Anterior cingulate cortex (tissue), 58 donors: ENCODE results near the gene ANO10.
"Not testable (repeated sequence)": the region's sequence is repeated elsewhere in the genome, so short reads cannot be mapped to it uniquely, and the experiment has no call there.

Experiments
- DNase-seq, 58 donors: peaks; one replicate each; lab custom pipeline; 2025; lab: John Stamatoyannopoulos, UW

Gene ANO10

GRCh38 chr3:43632269-43632733 is 10.5 kb upstream of the ANO10 start:
- DNase-seq: peak in 9 of 58 donors; percentile 2 to 60 (median 13)

GRCh38 chr3:43629741-43630140 is 7.9 kb upstream of the ANO10 start:
- no peak for DNase-seq

DNA sequence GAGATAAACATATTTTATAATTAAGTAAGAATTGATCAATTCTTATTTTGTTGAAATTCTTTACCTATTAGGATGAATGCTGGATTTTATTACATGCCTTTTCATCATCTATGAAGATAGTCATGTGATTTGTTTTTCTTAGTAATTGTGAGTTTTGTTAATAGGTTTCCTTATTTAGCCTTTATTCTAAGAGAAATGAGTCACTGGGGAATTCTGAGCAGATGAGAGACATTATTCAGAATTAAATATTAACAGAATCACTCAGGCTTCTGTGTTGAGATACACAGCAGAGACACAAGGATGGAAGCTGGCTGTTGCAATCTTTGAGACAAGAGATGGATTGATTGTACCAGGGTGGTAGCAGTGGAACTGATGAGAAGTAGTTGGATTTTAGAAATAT is 7.4 kb upstream of the ANO10 start:
- DNase-seq: no peak

DNA sequence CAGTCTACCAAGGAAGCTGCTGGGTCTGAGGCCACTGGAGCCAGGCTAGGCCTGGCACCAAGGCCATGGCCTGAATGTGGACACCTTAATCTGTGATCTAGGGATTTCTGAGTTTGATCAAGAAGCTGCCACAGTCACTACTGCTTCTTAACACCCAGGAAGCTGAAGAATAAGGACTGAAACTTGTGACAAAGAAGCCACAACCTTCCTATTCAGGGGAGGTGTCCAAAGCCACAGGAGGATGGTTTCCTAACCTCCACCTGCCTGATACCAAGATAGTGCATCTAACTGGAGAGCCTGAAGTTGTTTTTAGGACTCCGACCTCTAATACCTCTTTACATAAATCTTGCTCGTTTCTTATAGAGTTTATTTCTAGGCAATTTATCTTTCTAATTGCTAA is 5.5 kb upstream of the ANO10 start:
- no peak for DNase-seq

- DNase-seq: no peak
These were observed 3.0 kb upstream of the ANO10 start for GRCh38 chr3:43624619-43625305.

- peak in 26 of 58 donors; percentile 6 to 62 (median 40) for DNase-seq
These were observed 768 bp downstream of the ANO10 start for GRCh38 chr3:43620831-43621655.

DNA sequence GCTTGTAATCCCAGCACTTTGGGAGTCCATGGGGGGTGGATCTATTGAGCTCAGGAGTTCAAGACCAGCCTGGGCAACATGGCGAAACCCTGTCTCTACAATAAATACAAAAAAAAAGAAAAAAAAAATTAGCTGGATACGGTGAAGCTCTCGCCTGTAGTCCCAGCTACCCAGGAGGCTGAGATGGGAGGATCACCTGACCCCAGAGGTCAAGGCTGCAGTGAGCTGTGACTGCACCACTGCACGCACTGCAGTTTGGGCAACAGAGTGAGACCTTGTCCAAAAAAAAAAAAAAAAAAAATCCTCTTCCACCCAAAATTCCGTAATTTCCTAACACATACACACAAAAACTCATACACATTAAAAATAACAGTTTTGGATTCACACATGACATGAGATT is 2.2 kb downstream of the ANO10 start:
- DNase-seq: no peak

DNA sequence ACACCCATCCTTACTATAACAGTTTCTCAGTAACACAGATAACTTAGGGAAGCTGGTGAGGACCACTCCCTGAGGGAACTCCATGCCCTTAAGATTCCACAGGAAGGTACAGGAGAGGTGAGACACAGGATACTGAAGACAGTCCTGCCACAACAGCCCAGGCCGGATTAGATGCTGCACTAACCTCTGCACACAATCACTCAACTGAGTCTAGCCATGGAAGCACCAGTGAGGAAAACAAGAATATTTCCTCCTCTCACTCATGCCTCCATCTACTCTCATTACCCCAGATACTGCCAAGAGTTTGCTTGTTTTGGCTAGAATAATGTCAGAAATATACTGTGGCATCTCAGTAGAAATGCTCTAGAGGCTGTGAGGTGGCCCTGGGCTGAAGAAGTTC is 3.7 kb downstream of the ANO10 start:
- no peak for DNase-seq

DNA sequence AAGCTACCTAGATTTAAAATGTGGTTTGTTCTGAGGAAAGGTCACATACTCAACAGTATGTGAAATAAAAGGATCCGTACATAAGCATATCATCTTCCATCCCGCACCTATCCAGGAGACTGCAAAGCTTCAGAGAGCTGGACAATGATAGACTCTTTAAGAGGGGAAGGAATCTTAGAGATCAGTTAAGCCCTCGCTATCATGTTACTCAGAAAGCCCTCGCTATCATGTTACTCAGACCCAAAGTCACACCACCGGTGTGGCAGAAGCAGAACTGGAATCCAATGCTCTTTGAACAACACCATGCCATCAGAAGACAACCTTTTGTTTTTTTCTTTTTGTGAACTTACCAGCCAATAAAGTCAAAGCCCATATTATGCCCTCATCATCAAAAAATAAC is 5.8 kb downstream of the ANO10 start:
- DNase-seq: no peak

DNA sequence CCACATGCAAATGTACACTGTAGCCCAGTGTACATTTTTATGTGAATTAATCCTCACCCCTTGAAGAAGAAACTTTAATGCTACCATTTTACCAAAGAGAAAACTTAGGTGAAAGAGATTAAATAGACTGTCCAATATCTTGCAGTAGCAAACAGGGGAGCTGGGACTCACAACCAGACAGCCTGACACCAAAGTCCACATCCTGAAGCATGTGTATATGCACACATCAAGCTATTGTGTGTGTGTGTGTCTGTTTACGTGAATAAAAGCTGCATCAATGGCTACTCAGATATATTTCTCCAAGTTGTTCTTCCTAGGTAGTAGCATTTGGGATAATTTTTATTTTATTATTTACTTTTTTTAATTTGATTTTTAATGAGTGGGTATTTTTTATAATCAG is 6.7 kb downstream of the ANO10 start:
- no peak for DNase-seq

DNA sequence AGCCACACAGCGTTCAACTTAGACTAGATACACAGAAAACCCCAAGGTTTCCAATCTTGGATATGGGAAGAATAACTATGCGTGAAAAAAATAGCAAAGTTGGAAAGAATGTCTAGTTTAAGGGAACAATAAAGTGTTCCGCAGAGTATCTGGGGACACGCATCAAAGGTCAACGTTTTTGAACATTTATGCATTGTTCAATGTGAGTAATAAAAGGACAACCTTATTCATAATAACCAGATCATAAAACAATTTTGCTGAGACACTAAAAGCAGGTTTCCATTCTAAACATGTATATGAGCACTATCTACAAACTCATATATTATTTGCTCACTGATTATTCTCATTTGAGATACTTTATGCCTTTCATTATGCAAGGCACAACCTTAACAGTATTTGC is 7.8 kb downstream of the ANO10 start:
- DNase-seq: no peak

DNA sequence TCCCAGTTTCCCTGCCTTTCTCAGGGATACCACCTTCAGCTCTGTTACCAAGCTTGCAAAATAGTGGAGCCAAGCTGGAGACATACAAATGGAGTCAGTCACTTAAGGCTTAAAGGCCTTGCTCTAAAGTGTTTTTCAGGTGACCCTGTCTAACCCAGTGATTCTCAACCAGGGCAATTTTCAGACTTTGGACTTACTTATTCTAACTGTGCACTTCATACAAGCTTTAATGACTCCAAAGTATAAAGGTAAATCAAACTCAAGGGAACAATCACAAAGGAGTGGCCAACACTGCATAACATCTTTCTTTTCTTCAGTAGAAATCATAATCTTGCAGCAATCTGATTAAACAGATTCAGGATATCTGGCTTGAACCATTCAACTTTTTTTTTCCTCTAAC is 9.4 kb downstream of the ANO10 start:
- DNase-seq: no peak

GRCh38 chr3:43609406-43609805 is 12.4 kb downstream of the ANO10 start:
- no peak for DNase-seq

GRCh38 chr3:43608751-43609150 is 13.1 kb downstream of the ANO10 start:
- no peak for DNase-seq

DNA sequence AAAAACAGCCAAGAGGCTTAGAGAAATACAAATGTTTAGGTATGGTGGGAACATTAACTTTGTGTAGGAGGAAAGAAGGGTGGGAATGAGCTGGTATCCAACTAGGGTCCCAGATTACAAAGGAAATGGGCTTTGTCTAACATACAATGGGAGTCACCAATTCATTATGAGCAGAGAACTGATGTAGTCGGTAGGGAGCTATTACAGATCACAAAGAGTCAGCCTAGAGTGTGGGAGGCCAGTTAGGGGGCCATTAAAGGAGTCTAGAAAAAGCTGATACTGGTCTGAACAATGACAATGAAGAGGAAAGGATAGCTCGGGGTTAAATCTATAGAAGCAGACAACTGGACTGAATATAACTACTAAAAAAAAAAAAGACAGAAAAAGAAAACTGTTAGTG is 15.5 kb downstream of the ANO10 start:
- DNase-seq: no peak

GRCh38 chr3:43599959-43600358 is 21.9 kb downstream of the ANO10 start:
- not testable (repeated sequence) for DNase-seq

GRCh38 chr3:43597961-43598360 is 23.9 kb downstream of the ANO10 start:
- DNase-seq: no peak

DNA sequence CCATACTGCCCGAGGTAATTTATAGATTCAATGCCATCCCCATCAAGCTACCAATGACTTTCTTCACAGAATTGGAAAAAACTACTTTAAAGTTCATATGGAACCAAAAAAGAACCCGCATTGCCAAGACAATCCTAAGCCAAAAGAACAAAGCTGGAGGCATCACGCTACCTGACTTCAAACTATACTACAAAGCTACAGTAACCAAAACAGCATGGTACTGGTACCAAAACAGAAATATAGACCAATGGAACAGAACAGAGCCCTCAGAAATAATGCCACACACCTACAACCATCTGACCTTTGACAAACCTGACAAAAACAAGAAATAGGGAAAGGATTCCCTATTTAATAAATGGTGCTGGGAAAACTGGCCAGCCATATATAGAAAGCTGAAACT is 25.6 kb downstream of the ANO10 start:
- DNase-seq: not testable (repeated sequence)

DNA sequence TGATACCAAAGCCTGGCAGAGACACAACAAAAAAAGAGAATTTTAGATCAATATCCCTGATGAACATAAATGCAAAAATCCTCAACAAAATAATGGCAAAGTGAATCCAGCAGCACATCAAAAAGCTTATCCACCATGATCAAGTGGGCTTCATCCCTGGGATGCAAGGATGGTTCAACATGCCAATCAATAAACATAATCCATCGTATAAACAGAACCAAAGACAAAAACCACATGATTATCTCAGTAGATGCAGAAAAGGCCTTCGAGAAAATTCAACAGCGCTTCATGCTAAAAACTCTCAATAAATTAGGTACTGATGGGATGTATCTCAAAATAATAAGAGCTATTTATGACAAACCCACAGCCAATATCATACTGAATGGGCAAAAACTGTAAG is 26.5 kb downstream of the ANO10 start:
- not testable (repeated sequence) for DNase-seq

DNA sequence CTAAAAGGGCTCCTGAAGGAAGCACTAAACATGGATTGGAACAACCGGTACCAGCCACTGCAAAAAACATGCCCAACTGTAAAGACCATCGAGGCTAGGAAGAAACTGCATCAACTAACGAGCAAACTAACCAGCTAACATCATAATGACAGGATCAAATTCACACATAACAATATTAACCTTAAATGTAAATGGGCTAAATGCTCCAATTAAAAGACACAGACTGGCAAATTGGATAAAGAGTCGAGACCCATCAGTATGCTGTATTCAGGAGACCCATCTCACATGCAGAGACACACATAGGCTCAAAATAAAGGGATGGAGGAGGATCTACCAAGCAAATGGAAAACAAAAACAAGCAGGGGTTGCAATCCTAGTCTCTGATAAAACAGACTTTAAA is 28.2 kb downstream of the ANO10 start:
- not testable (repeated sequence) for DNase-seq

- not testable (repeated sequence) for DNase-seq
These were observed 29.9 kb downstream of the ANO10 start for GRCh38 chr3:43591866-43592265.

GRCh38 chr3:43587303-43587702 is 34.5 kb downstream of the ANO10 start:
- DNase-seq: no peak
